Measurements from ENCODE around the gene CCNJL. TPM values are rescaled to one million over a fixed set of nuclear protein-coding genes. Genes with fewer than 3 reads are reported as not detected.

CCNJL gene
- total RNA-seq, 1 experiment from 2014 or later = 17.4 TPM

GRCh38 chr5:160354666-160355065, 42.3 kb upstream of the CCNJL start:
- Mint-ChIP-seq H3K27ac (ENCODE audit: unreplicated experiment) (no peak overlapping the region), H3K4me1 (ENCODE audit: low read depth, unreplicated experiment) (no peaks in the 10 kb centered on the region), H3K36me3 (ENCODE audit: insufficient read depth, unreplicated experiment) (no peaks in the 10 kb centered on the region), H3K27me3 (ENCODE audit: unreplicated experiment) (peaks cover 9% of the 10 kb centered on the region), H3K4me3 (ENCODE audit: low read depth, unreplicated experiment) (no peak overlapping the region), H3K9me3 (ENCODE audit: low read depth, unreplicated experiment) (no peaks in the 10 kb centered on the region)
- CTCF ChIA-PET = no interaction called here
- intact Hi-C loops (cut with micrococcal nuclease; ENCODE audit: unreplicated experiment) = no loop called here
- DNase-seq = no peak
- no TSS peak for BruUV-seq (replicated peaks)
- no peak for TF ChIP-seq CTCF (IDR thresholded peaks at IDR 0.05; ENCODE audit: unreplicated experiment)

- BruUV-seq (replicated peaks) = no TSS peak
- intact Hi-C loops (cut with micrococcal nuclease; ENCODE audit: unreplicated experiment) = no loop called here
- H3K27ac Mint-ChIP-seq (ENCODE audit: unreplicated experiment) = no peak overlapping the region
- no peaks in the 10 kb centered on the region for H3K4me1 Mint-ChIP-seq (ENCODE audit: low read depth, unreplicated experiment)
- no peaks in the 10 kb centered on the region for H3K36me3 Mint-ChIP-seq (ENCODE audit: insufficient read depth, unreplicated experiment)
- TF ChIP-seq CTCF (IDR thresholded peaks at IDR 0.05; ENCODE audit: unreplicated experiment) = no peak
- CTCF ChIA-PET = no interaction called here
- no peaks in the 10 kb centered on the region for H3K27me3 Mint-ChIP-seq (ENCODE audit: unreplicated experiment)
- H3K9me3 Mint-ChIP-seq (ENCODE audit: low read depth, unreplicated experiment) = no peaks in the 10 kb centered on the region
- no peak for DNase-seq
- no peak overlapping the region for H3K4me3 Mint-ChIP-seq (ENCODE audit: low read depth, unreplicated experiment)
Measured at GRCh38 chr5:160353379-160353778, 41.0 kb upstream of the CCNJL start.

GRCh38 chr5:160352308-160352707, 39.9 kb upstream of the CCNJL start:
- TF ChIP-seq CTCF (IDR thresholded peaks at IDR 0.05; ENCODE audit: unreplicated experiment) = no peak
- no TSS peak for BruUV-seq (replicated peaks)
- Mint-ChIP-seq H3K9me3 (ENCODE audit: low read depth, unreplicated experiment) (no peaks in the 10 kb centered on the region), H3K4me3 (ENCODE audit: low read depth, unreplicated experiment) (no peak overlapping the region), H3K27ac (ENCODE audit: unreplicated experiment) (no peak overlapping the region), H3K27me3 (ENCODE audit: unreplicated experiment) (no peaks in the 10 kb centered on the region), H3K36me3 (ENCODE audit: insufficient read depth, unreplicated experiment) (no peaks in the 10 kb centered on the region), H3K4me1 (ENCODE audit: low read depth, unreplicated experiment) (no peaks in the 10 kb centered on the region)
- no peak for DNase-seq
- CTCF ChIA-PET = no interaction called here
- intact Hi-C loops (cut with micrococcal nuclease; ENCODE audit: unreplicated experiment) = no loop called here

- Mint-ChIP-seq H3K4me1 (ENCODE audit: low read depth, unreplicated experiment) (no peaks in the 10 kb centered on the region), H3K27me3 (ENCODE audit: unreplicated experiment) (no peaks in the 10 kb centered on the region), H3K9me3 (ENCODE audit: low read depth, unreplicated experiment) (no peaks in the 10 kb centered on the region), H3K36me3 (ENCODE audit: insufficient read depth, unreplicated experiment) (no peaks in the 10 kb centered on the region), H3K4me3 (ENCODE audit: low read depth, unreplicated experiment) (no peak overlapping the region), H3K27ac (ENCODE audit: unreplicated experiment) (no peak overlapping the region)
- CTCF ChIA-PET = no interaction called here
- no TSS peak for BruUV-seq (replicated peaks)
- TF ChIP-seq CTCF (IDR thresholded peaks at IDR 0.05; ENCODE audit: unreplicated experiment) = no peak
- intact Hi-C loops (cut with micrococcal nuclease; ENCODE audit: unreplicated experiment) = no loop called here
- no peak for DNase-seq
Measured at GRCh38 chr5:160349935-160350303, 37.6 kb upstream of the CCNJL start.

All from Calu3 (cell line).